ENCODE measurements around the gene MFSD12.

Gene MFSD12

DNA sequence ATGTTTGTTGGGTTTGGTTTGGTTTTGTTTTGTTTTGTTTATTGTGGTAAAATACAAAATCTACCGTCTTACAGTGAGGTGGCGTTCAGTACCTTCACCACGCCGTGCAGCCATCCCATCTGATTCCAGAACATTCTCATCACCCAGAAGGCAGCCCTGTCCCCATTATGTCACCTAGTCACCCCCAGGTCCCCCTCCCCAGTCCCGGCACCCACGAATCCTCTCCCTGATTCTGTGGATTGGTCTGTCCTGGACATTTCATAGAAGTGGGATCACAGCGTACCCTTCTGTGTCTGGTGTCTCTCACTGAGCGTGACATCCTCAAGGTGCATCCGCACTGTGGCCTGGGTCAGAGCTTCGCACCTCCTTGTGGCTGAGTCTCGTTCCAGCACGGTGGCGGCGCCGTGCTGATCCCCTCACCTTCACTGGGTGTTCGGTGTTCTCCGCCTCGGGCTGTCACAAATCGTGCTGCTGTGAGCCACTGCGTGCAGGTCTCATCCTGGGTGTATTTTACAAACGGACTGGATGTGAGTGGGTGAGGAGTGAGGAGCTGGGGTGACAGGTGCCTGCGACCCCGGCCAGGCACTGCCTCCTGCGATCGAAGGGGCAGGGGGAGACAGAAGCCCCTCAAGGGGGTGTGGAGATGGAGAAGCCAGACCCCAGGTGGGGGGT lies 19.0 kb downstream of the MFSD12 start:
- H3K18ac ChIP-seq (ENCODE audit: low read depth in 1 of 2, low read length in 2 of 2) = no peak overlapping the region
- no peak overlapping the region for H3K27ac ChIP-seq (ENCODE audit: low read length, poor library complexity, severe bottlenecking)
- H3K4me3 ChIP-seq (ENCODE audit: insufficient read depth in 1 of 2, low read depth in 1 of 2, low read length in 2 of 2) = no peak overlapping the region
- no peak for DNase-seq
- no peaks in the 10 kb centered on the region for H3K27me3 ChIP-seq (ENCODE audit: control insufficient read depth in 1 of 2, insufficient read depth in 1 of 2, low read length in 2 of 2)
- no peak overlapping the region for H4K8ac ChIP-seq (ENCODE audit: low read length)
- H2BK5ac ChIP-seq (ENCODE audit: low read depth, low read length, poor library complexity, severe bottlenecking) = no peak overlapping the region
- peaks cover 2% of the 10 kb centered on the region for H3K79me1 ChIP-seq (replicated peaks; ENCODE audit: low read length, poor library complexity, severe bottlenecking)
- no peak overlapping the region for H3K4me2 ChIP-seq (ENCODE audit: low read length, poor library complexity, severe bottlenecking)
- H2BK15ac ChIP-seq (ENCODE audit: low read depth, poor library complexity, severe bottlenecking) = peak overlapping the region; percentile 23
- H3K9ac ChIP-seq (ENCODE audit: low read length) = no peak overlapping the region
- peaks cover 19% of the 10 kb centered on the region for H3K4me1 ChIP-seq (ENCODE audit: control insufficient read depth, insufficient read depth, low read depth, low read length)
- 86% methylated on average over 25 of the region's 25 CpGs for WGBS
- no peak overlapping the region for H2AFZ ChIP-seq (ENCODE audit: low read depth, low read length)
- H2BK12ac ChIP-seq (ENCODE audit: low read length in 2 of 2) = peak overlapping the region in 1 of 2 experiments; percentile 31
- no peaks in the 10 kb centered on the region for H3K9me3 ChIP-seq (ENCODE audit: control insufficient read depth, low read length)
- no peak overlapping the region for H4K91ac ChIP-seq (ENCODE audit: low read length)
- no peak overlapping the region for H3K23ac ChIP-seq (ENCODE audit: low read length in 2 of 2)
- no peak overlapping the region for H3K14ac ChIP-seq (ENCODE audit: low read length in 2 of 2)
- H3K36me3 ChIP-seq (ENCODE audit: control insufficient read depth in 1 of 2, insufficient read depth in 2 of 2, low read depth in 1 of 2, low read length in 2 of 2) = peaks cover 34 to 68% of the 10 kb centered on the region in 2 experiments
- no peak overlapping the region for H2BK120ac ChIP-seq (ENCODE audit: low read depth, low read length)
- H3K4ac ChIP-seq (ENCODE audit: low read depth in 1 of 2, low read length in 2 of 2) = no peak overlapping the region
- no peak overlapping the region for H2AK5ac ChIP-seq (ENCODE audit: low read length, severe bottlenecking)

DNA sequence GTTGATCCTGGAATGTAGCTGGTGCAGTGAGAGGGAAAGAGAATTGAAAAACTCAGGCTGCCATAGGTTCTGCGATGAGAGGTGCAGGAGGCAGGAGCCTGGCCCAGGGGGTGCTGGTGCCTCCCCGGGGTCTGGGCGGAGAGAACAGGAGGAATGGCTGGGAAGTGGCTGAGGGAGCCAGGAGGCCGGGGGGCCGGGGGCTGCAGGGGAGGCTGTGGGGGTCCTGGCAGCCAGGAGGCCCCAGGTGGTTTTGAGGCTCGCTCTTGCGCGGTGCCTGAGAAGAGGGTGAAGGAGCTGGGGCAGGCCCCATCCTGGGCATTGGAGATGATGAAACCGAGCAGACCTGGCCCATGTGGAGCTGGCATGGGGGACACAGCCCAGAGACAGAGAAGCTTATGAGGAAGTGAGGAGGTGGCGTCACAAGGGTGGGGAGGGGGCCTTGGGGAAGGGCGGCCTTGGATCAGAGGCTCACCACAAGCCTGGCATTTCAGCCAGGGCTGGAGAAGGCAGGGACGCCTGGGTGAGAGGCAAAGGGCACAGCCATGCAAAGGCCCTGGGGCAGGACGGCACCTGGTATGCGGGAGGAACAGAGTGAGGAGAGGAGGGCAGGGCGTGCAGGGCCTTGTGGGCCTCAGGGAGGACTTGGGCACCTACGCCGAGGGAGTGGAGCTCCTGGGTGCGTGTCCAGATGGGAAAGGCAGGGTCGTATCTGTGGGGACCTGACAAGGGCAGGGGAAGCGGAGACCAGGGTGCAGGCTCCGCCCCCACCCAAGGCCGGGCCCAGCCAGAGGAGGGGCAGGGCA lies 19.7 kb downstream of the MFSD12 start:
- H3K27me3 ChIP-seq (ENCODE audit: control insufficient read depth in 1 of 2, insufficient read depth in 1 of 2, low read length in 2 of 2) = no peaks in the 10 kb centered on the region
- H3K4me3 ChIP-seq (ENCODE audit: insufficient read depth in 1 of 2, low read depth in 1 of 2, low read length in 2 of 2) = no peak overlapping the region
- H3K9me3 ChIP-seq (ENCODE audit: control insufficient read depth, low read length) = no peaks in the 10 kb centered on the region
- no peak overlapping the region for H2BK5ac ChIP-seq (ENCODE audit: low read depth, low read length, poor library complexity, severe bottlenecking)
- H3K36me3 ChIP-seq (ENCODE audit: control insufficient read depth in 1 of 2, insufficient read depth in 2 of 2, low read depth in 1 of 2, low read length in 2 of 2) = peaks cover 41 to 68% of the 10 kb centered on the region in 2 experiments
- H2BK12ac ChIP-seq (ENCODE audit: low read length in 2 of 2) = peak overlapping the region in 1 of 2 experiments; percentile 64
- H2BK120ac ChIP-seq (ENCODE audit: low read depth, low read length) = no peak overlapping the region
- no peak overlapping the region for H3K23ac ChIP-seq (ENCODE audit: low read length in 2 of 2)
- WGBS = 89% methylated on average over 20 of the region's 22 CpGs
- peak overlapping the region in 1 of 2 experiments; percentile 74 for H3K18ac ChIP-seq (ENCODE audit: low read depth in 1 of 2, low read length in 2 of 2)
- H3K4ac ChIP-seq (ENCODE audit: low read depth in 1 of 2, low read length in 2 of 2) = peak overlapping the region in 1 of 2 experiments; percentile 13
- H4K8ac ChIP-seq (ENCODE audit: low read length) = no peak overlapping the region
- peaks cover 19% of the 10 kb centered on the region for H3K4me1 ChIP-seq (ENCODE audit: control insufficient read depth, insufficient read depth, low read depth, low read length)
- H3K4me2 ChIP-seq (ENCODE audit: low read length, poor library complexity, severe bottlenecking) = no peak overlapping the region
- peaks cover 3% of the 10 kb centered on the region for H3K79me1 ChIP-seq (replicated peaks; ENCODE audit: low read length, poor library complexity, severe bottlenecking)
- no peak overlapping the region for H3K14ac ChIP-seq (ENCODE audit: low read length in 2 of 2)
- H2AFZ ChIP-seq (ENCODE audit: low read depth, low read length) = no peak overlapping the region
- H4K91ac ChIP-seq (ENCODE audit: low read length) = peak overlapping the region; percentile 15
- H2BK15ac ChIP-seq (ENCODE audit: low read depth, poor library complexity, severe bottlenecking) = no peak overlapping the region
- no peak overlapping the region for H2AK5ac ChIP-seq (ENCODE audit: low read length, severe bottlenecking)
- DNase-seq = no peak
- H3K9ac ChIP-seq (ENCODE audit: low read length) = no peak overlapping the region
- H3K27ac ChIP-seq (ENCODE audit: low read length, poor library complexity, severe bottlenecking) = no peak overlapping the region

DNA sequence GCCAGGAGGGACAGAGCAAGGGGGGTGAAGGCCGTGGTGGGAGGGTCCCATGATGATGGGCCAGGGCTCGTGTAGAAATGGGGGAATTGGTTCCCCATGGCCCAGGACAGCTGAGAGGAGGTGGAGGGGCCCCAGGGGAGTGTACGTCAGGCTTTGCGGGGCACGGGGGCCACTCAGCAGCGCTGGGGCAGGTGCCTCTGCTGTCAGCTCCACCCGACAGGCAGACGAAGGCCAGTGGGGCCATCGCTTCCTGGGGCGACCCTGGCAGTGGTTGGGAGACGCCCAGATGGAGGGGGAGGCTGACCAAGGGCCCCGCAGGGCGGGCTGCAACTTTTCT lies 20.3 kb downstream of the MFSD12 start:
- H2AK5ac ChIP-seq (ENCODE audit: low read length, severe bottlenecking) = no peak overlapping the region
- no peak overlapping the region for H2BK120ac ChIP-seq (ENCODE audit: low read depth, low read length)
- peaks cover 3% of the 10 kb centered on the region for H3K79me1 ChIP-seq (replicated peaks; ENCODE audit: low read length, poor library complexity, severe bottlenecking)
- no peak overlapping the region for H3K23ac ChIP-seq (ENCODE audit: low read length in 2 of 2)
- H4K91ac ChIP-seq (ENCODE audit: low read length) = no peak overlapping the region
- no peak overlapping the region for H2BK15ac ChIP-seq (ENCODE audit: low read depth, poor library complexity, severe bottlenecking)
- H4K8ac ChIP-seq (ENCODE audit: low read length) = no peak overlapping the region
- no peak overlapping the region for H3K9ac ChIP-seq (ENCODE audit: low read length)
- no peaks in the 10 kb centered on the region for H3K27me3 ChIP-seq (ENCODE audit: control insufficient read depth in 1 of 2, insufficient read depth in 1 of 2, low read length in 2 of 2)
- H3K14ac ChIP-seq (ENCODE audit: low read length in 2 of 2) = no peak overlapping the region
- H3K4me3 ChIP-seq (ENCODE audit: insufficient read depth in 1 of 2, low read depth in 1 of 2, low read length in 2 of 2) = no peak overlapping the region
- H3K4me1 ChIP-seq (ENCODE audit: control insufficient read depth, insufficient read depth, low read depth, low read length) = peaks cover 19% of the 10 kb centered on the region
- H3K18ac ChIP-seq (ENCODE audit: low read depth in 1 of 2, low read length in 2 of 2) = no peak overlapping the region
- no peak for DNase-seq
- no peak overlapping the region for H2AFZ ChIP-seq (ENCODE audit: low read depth, low read length)
- no peaks in the 10 kb centered on the region for H3K9me3 ChIP-seq (ENCODE audit: control insufficient read depth, low read length)
- H3K36me3 ChIP-seq (ENCODE audit: control insufficient read depth in 1 of 2, insufficient read depth in 2 of 2, low read depth in 1 of 2, low read length in 2 of 2) = peaks cover 46 to 71% of the 10 kb centered on the region in 2 experiments
- H3K27ac ChIP-seq (ENCODE audit: low read length, poor library complexity, severe bottlenecking) = no peak overlapping the region
- H2BK5ac ChIP-seq (ENCODE audit: low read depth, low read length, poor library complexity, severe bottlenecking) = no peak overlapping the region
- H2BK12ac ChIP-seq (ENCODE audit: low read length in 2 of 2) = no peak overlapping the region
- no peak overlapping the region for H3K4me2 ChIP-seq (ENCODE audit: low read length, poor library complexity, severe bottlenecking)
- 82% methylated on average over 13 of the region's 13 CpGs for WGBS
- peak overlapping the region in 1 of 2 experiments; percentile 13 for H3K4ac ChIP-seq (ENCODE audit: low read depth in 1 of 2, low read length in 2 of 2)

DNA sequence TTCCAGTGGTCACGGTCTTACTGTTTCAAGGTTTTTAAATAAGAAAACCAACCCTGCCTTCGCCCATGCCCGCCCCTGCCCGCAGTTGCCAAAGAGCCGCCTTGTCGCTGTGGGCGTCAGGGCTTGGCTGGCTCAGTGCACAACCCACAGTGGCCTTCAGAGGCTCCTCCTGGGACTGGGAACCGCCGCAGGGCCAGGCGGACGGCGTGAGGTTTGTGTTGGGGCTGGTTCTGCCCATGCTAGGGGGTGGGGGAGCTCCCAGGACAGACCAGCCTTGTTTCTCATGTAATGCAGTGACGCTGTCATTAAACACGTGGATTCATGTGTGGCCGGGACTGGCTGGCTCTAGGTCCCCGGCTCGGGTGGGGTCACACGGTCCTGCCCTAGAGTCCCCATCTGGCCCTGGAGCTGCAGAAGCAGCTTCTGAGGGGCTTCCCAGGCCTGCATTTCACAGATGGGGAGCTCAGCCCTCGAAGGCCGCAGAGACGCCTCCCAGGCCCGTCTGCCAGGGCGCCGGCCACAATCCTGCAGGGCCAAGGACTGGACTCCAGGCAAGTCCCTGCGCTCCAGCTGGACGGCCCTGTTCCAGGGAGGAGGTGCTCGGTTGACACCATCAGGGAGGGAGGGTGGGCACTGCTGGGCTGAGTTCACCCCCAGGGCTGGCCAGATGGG lies 20.8 kb downstream of the MFSD12 start:
- Histone ChIP-seq H3K18ac (ENCODE audit: low read depth in 1 of 2, low read length in 2 of 2) (no peak overlapping the region), H4K8ac (ENCODE audit: low read length) (peak overlapping the region; percentile 53), H3K9me3 (ENCODE audit: control insufficient read depth, low read length) (no peaks in the 10 kb centered on the region), H2BK15ac (ENCODE audit: low read depth, poor library complexity, severe bottlenecking) (no peak overlapping the region), H3K4me3 (ENCODE audit: insufficient read depth in 1 of 2, low read depth in 1 of 2, low read length in 2 of 2) (peak overlapping the region in 1 of 2 experiments; percentile 4), H3K23ac (ENCODE audit: low read length in 2 of 2) (no peak overlapping the region), H2AK5ac (ENCODE audit: low read length, severe bottlenecking) (no peak overlapping the region), H4K91ac (ENCODE audit: low read length) (no peak overlapping the region), H2BK5ac (ENCODE audit: low read depth, low read length, poor library complexity, severe bottlenecking) (no peak overlapping the region), H2BK120ac (ENCODE audit: low read depth, low read length) (no peak overlapping the region), H3K4ac (ENCODE audit: low read depth in 1 of 2, low read length in 2 of 2) (no peak overlapping the region), H3K9ac (ENCODE audit: low read length) (peak overlapping the region; percentile 22), H3K27ac (ENCODE audit: low read length, poor library complexity, severe bottlenecking) (no peak overlapping the region), H2BK12ac (ENCODE audit: low read length in 2 of 2) (no peak overlapping the region), H3K4me1 (ENCODE audit: control insufficient read depth, insufficient read depth, low read depth, low read length) (peaks cover 19% of the 10 kb centered on the region), H3K4me2 (ENCODE audit: low read length, poor library complexity, severe bottlenecking) (no peak overlapping the region), H2AFZ (ENCODE audit: low read depth, low read length) (no peak overlapping the region), H3K79me1 (replicated peaks; ENCODE audit: low read length, poor library complexity, severe bottlenecking) (peaks cover 4% of the 10 kb centered on the region), H3K36me3 (ENCODE audit: control insufficient read depth in 1 of 2, insufficient read depth in 2 of 2, low read depth in 1 of 2, low read length in 2 of 2) (peaks cover 51 to 76% of the 10 kb centered on the region in 2 experiments), H3K27me3 (ENCODE audit: control insufficient read depth in 1 of 2, insufficient read depth in 1 of 2, low read length in 2 of 2) (no peaks in the 10 kb centered on the region), H3K14ac (ENCODE audit: low read length in 2 of 2) (no peak overlapping the region)
- no peak for DNase-seq
- WGBS = 94% methylated on average over 27 of the region's 27 CpGs
